Peyer's patch (tissue), 4 donors: ENCODE measurements around the gene XYLB.

ENCODE experiments used
- POLR2A ChIP-seq, 2 donors: fragments of 450-650 bp; IDR thresholded peaks; one replicate each; pipeline ENCODE4 v1.5.1; 2017; ENCODE audit warnings: antibody characterized with exemption in 2 of 2, mild to moderate bottlenecking in 2 of 2, moderate library complexity in 2 of 2
- TF ChIP-seq, protein P1 (sequence below), 6 experiments: fragments of 450-650 bp in 4 of 6; fragments of 200-600 bp in 2 of 6; sonication (generic) in 1 of 6; IDR thresholded peaks; one replicate each; pipeline ENCODE4 v1.5.1; 2017 to 2019; ENCODE audit warnings: antibody characterized with exemption in 6 of 6, mild to moderate bottlenecking in 3 of 6, moderate library complexity in 1 of 6

DNA sequence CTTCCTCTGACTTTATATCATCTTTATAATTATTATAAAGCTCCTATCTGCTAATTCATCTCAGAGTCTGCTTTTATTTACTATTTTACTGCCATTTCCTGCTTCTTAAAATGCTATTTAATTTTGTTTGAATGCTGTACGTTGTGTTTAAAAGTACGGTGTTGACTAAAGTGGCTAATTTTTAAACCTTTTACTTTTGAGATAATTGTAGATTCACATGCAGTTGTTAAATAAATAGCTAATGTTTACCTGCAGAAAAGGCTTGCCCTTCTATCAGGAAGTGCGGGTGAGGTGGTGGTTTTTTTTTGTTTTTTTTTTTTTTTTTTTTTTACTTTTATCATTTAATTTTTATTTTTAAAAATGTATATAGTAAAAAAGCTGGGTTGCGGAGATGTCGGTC is 41.3 kb downstream of the XYLB start:
- TF ChIP-seq, protein P1, sequence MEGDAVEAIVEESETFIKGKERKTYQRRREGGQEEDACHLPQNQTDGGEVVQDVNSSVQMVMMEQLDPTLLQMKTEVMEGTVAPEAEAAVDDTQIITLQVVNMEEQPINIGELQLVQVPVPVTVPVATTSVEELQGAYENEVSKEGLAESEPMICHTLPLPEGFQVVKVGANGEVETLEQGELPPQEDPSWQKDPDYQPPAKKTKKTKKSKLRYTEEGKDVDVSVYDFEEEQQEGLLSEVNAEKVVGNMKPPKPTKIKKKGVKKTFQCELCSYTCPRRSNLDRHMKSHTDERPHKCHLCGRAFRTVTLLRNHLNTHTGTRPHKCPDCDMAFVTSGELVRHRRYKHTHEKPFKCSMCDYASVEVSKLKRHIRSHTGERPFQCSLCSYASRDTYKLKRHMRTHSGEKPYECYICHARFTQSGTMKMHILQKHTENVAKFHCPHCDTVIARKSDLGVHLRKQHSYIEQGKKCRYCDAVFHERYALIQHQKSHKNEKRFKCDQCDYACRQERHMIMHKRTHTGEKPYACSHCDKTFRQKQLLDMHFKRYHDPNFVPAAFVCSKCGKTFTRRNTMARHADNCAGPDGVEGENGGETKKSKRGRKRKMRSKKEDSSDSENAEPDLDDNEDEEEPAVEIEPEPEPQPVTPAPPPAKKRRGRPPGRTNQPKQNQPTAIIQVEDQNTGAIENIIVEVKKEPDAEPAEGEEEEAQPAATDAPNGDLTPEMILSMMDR (IDR thresholded peaks at IDR 0.05) = no peak
- no peak for TF ChIP-seq POLR2A (IDR thresholded peaks at IDR 0.05)
